ENCODE results near the gene ERBB4.

The ERBB4 gene

DNA sequence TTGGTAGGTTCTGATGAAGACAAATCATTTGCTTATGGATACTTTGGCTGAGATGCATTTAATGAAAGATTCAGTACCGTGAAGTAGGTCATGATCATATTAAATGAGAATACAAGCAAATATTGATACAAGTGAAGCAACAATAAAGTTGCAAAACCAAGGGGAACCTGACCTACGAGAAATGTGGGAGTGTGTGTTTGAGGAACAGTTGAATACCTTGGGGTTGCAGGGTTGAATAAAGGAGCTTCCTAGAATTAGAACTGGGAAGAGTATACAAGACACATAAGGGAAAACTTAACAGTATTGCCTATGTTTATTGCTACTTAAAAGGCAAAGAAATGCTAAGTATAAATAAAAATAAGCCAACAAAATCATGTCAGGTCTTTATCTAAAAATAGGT lies 702.9 kb downstream of the ERBB4 start:
- no peak for DNase-seq (ENCODE audit: low read depth in 2 of 2)

DNA sequence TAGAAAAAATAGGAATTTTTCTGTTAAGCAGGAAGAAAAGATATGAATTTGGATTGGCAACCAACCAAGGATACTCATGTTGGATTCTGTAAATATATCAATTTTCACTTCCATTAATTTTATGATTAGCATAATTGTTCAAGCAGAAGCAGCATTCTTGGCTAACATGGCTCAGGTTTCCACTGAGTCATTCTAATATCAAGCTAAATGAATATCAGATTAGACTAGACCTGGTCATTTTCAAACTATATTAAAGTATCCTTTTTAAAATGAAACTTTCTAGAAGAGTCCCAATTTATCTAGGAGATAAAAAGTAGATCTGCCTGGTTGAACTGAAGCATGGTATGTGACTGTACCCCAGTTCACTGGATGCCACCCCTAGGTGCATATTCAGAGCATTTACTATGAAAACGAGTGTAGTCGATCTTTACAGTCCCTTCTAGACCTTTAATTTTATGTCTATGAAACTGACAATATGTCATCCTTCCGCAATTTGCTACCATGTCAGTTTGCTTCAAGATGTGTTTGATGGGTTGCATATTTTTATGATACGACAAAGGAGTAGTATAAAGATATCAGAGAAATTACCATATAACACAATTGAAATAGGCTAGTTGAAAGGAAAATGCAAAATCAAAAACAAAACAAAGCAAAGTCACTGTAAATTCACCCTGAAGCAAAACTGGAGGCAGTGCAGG lies 704.9 kb downstream of the ERBB4 start:
- DNase-seq (ENCODE audit: low read depth in 2 of 2): no peak

DNA sequence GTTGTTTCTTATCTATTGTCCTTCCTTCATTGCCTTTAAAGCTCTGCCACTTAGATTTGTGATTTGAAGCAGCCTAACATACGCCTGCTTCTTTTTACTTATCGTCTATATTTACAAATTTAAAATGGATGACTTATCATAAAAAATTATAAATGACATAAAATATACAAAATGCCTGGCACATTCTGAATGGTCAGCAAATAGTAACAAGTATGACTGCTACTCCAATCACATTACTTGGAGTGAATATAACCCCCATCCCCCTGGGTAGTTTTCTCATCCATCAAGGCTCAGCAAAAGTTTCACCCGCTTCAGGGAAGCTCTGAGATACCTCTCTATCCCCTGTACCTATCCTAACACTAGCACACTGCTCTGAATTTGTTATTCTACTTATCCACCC lies 708.9 kb downstream of the ERBB4 start:
- no peak for DNase-seq (ENCODE audit: low read depth in 2 of 2)

DNA sequence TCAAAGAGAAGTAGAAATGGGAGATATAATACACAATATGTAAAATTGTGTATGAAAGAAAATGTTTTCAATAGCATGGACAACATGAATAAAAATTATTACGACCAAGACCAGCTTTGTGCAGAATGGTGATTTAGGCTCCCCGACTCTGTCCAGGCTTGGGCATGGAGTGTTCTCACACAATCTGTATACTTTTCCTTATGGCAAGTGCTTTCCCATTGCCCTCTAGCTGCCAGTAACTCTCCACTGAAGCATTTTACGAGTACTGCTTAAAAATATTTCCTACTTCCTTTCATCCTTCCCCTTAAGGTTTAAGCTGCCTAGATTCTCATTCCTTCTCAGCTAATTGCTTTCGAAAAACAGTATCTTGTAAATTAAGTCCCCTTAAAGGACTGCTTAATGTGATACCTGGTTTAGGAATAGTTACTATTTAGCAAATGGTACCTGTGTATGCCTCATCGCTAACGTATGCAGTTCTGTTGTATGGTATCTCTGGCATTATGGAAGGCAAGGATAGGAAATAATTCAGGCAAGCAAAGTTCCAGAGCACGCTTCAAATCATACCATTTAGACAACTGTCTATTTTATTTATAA lies 714.6 kb downstream of the ERBB4 start:
- DNase-seq (ENCODE audit: low read depth in 2 of 2): no peak

DNA sequence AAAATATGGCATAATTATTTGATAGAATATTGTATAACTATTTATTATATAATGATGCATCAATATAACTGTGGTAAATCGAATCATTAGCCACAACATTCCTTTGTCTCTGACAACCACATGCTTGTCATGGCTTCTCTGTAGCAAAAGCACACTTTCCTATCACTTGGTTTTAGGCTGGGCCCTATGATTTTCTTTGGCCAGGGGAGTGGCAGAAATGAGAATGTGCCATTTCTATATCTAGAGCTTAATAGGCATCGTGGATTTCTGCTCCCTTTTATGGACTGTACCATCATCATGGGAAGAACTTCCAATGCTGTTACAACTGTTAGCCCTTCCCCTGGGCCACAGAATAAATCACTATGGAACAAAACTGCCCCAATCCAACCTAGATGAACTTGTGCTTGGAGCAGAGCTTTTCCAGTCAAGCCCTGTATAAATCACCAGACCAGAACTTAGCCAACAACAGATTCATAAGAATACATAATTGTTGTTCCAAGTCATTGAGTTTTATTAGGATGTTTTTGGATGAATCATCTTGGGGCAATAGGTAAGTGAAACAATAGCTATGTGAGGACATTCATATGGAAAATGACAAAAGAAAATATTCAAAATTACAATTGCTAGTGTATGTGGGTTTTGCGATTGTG lies 715.8 kb downstream of the ERBB4 start:
- no peak for DNase-seq (ENCODE audit: low read depth in 2 of 2)

DNA sequence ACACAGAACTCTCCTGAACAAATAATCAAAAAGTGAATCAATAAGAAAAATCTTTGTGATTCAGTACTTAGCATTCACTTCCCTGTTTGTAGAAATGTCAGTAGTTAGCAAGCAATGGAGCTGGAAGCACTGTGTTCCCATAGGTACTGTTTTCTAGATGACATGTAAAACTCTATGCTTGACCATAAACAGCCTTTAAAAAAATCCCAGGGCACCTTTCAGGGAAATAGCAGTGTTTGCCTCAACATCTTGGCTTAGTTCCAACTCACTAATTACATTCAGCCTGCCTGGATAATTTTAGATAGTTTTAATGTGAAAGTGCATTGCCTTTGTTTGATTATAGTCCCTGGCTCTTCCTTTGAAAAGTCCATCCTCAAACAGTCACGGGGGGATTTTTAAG lies 721.8 kb downstream of the ERBB4 start:
- DNase-seq (ENCODE audit: low read depth in 2 of 2): no peak

DNA sequence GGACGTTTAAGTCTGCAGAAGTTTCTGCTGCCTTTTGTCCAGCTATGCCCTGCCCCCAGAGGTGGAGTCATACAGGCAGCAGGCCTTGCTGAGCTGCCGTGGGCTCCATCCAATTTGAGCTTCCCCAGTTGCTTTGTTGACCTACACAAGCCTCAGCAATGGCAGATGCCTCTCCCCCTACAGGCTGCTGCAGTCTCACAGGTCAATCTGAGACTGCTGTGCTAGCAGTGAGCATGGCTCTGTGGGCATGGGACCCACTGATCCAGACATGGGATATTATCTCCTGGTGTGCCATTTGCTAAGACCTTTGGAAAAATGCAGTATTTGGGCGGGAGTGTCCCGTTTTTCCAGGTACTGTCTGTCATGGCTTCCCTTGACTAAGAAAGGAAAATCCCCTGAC lies 726.0 kb downstream of the ERBB4 start:
- no peak for DNase-seq (ENCODE audit: low read depth in 2 of 2)

DNA sequence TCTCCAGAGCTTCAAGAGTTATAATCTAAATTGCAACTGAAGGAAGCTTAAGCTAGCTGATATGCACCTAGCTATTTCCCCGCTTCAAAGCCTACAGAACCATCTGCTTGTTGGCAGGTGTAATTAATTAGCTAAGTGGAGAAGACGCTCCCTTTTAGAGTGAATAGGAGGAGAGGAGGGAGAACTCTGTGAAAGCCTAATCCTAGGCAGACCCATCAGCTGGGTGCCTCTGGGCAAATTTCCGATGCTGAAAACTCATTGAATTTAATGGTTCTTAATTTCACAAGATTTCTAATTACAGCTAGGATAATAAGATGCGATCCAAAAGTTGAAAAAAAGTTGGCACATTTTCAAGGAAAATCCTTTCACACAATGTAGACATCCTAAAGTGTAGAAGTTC lies 735.9 kb downstream of the ERBB4 start:
- DNase-seq (ENCODE audit: low read depth in 2 of 2): no peak

DNA sequence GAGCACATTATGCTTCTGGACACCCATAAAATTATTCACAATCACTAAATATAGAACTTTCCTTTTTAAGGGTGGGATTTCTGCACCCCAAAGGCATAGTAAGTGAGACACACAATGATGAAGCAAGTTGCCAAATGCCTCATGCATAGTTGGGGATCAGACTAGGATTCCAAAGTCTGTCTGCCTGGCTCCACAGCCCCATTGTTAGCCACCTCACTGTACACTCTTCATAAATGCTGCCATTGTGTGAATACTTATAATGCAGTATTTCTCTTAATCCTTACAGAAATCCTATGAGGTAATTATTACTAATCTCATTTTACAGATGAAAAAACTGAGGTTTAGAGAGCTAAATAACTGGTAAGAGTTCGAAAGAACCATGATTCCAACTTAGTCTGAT lies 738.6 kb downstream of the ERBB4 start:
- no peak for DNase-seq (ENCODE audit: low read depth in 2 of 2)

DNA sequence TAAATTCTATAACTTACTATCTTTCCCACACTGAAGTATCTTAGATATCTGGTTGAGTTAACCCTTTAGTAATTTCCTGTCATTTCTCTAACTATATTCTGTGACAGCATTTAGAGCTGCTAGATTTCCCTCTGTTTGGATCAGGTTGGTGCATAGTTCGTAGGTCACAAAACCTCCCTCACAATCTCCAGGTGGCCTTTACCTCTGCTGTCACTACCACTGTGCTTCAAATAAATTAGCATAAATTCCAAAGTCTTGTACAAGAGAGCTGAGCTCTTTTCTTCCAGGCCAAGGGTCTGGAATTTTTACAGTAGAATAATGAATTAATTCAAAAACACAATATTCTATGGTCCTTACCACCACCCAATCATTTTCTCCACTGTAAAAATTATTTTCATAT lies 739.7 kb downstream of the ERBB4 start:
- DNase-seq (ENCODE audit: low read depth in 2 of 2): no peak

DNA sequence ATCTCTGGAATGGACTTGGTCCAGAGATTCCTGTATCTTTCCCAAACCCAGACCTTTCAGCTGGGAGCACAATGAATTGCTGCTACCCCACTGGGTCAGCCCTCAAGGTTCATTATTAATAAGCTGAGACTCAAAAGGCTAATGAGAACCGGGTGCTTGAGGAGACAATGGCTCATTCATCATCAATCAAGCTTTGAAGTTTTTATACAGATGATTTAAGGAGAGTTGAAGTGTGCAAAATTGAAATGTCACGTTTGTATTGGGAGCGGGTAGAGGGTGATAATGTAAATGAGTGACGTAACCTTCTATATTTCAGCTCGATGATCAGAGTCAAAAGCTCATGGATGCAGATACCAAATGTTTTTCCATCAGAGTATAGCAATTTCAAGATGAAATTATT lies 744.9 kb downstream of the ERBB4 start:
- DNase-seq (ENCODE audit: low read depth in 2 of 2): no peak

DNA sequence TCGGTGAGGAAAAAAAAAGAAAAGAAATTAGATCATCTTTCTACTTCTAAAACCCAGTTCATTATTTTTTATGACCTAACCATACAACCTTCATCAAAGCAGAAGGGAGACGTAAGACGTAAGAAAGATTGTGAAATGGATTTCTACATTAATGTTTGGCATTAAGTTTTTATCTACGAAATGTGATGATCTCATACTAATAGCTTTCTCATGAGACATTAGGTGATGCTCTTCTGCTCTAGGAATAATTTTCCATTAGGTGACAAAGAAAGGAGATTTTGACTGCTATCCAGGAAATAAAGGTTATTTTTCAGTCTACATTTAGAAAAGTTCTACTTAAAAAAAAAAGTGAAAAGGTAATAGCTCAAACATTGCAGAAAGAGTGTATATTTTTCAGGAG lies 748.6 kb downstream of the ERBB4 start:
- no peak for DNase-seq (ENCODE audit: low read depth in 2 of 2)

DNA sequence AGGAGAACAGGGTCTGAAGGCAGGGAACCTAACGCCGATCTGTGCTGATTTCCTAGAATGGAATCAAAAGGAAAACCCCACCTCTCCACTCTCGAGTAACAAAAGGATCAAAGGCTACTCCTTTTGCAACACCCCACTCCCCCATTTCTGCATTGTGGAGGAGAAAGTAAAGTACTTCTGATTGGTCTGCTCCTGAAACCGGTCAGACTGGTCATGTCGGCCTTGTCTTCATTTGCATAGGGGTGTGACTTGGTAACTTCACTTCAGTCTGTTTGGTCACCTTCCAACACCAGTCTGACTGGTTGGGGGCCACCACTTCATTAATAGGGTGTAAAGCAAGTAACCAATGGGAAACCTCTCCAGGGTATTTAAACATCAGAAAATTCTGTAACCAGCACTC lies 771.9 kb downstream of the ERBB4 start:
- no peak for DNase-seq (ENCODE audit: low read depth in 2 of 2)

DNA sequence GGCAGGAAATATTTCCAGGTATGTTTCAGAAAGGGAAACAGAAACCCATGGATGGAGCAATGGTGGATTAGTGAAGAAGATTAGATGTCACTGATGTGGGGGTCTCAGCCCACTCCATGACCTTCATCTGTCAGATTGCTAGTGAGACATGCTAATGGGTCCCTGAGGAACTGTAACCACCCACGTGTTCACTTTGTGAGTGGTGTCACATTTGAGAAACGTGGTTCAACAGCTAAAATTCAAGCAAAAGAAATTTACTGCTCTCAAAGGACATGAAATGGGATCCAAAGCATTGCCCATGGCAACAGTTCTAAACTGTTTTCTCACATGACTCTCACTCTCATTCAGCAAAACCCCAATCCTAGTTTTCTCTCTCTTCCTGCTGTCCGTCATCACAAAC lies 776.1 kb downstream of the ERBB4 start:
- DNase-seq (ENCODE audit: low read depth in 2 of 2): no peak

DNA sequence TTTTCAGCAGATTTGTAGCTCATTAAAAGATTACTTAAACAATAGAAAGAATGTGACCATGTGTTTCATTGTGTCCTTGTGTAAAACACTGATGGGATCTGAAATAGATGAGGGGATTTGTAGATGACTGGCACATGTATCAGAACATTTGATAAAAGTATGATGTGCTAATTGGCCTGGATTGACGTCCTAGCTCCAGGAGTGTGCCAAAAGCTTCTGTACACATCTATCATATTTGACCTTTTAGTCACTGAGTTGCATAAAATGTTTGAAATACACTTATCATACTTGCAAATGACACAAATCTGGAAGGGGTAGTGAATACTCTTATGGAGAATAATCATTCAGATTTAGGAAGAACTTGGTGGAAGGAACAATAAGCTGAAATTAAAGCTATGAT lies 778.5 kb downstream of the ERBB4 start:
- DNase-seq (ENCODE audit: low read depth in 2 of 2): no peak

DNA sequence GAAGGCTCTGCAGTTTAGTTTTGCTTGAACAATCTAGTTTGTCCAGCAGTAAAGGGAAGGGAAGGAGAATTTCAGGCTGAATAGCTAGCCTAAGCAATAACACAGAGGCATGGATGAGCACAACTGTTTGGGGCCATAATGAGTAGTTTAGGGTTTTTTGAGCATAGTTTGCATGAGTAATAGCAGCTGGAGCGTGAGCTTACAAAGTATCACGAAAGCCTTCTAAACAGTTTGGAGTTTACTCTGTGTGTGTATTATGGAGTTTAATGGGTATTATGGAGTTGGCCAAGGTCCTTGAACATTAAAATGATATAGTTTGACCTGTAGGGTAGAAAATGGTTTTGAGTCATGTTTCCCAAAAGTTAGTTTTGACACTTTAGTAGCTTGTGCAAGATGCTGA lies 782.3 kb downstream of the ERBB4 start:
- DNase-seq (ENCODE audit: low read depth in 2 of 2): no peak

DNA sequence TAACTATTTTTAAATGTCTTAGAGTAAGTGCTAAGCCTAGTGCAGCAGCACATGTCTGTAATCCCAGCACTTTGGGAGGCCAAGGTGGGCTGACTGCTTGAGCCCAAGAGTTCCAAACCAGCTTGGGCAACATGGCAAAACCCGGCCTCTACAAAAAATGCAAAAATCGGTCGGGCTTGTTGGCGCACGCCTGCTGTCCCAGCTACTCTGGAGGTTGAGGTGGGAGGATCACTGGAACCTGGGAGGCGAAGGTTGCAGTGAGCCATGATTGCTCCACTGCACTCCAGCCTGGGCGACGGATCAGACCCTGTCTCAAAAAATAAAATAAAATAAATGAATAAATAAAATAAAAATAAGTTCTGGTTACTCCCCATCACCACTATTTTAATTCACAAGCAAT lies 783.4 kb downstream of the ERBB4 start:
- DNase-seq (ENCODE audit: low read depth in 2 of 2): no peak

DNA sequence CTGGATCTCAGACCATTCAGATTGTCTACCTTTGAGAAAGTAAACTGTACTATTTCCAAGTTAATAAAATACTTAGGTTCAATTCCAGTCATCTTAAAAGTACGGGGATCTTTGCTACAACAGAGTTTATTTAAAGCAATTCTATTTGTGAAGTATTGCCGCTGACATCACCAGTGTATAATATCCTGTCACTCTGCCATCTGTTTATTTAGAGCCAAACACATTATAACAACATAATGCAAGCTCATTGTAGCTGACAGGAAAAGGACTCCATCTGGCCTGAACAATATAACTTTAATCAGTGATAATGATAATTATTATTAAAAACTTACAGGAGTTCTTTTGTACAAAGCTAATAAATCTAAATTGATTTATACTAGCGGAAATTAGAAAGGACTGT lies 786.8 kb downstream of the ERBB4 start:
- DNase-seq (ENCODE audit: low read depth in 2 of 2): no peak

DNA sequence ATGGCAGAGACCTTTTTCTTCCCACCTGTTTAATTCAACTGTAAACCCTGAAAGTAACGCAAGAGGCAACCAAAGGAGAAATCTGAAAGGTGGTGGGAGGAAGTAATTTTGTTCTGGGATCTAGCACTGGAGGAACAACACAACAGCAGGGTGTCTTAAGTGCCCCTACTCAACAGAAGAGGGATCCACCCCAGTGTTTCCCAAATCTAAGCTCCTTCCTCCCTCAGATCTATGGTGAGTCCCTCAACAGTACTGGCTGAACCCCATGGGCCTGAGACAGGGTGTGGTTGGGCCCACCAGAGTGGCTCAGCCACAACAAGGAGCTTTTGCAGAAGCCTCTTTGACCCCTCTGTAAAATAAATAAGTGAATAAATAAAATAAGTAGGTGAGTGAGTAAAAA lies 790.3 kb downstream of the ERBB4 start:
- no peak for DNase-seq (ENCODE audit: low read depth in 2 of 2)

DNA sequence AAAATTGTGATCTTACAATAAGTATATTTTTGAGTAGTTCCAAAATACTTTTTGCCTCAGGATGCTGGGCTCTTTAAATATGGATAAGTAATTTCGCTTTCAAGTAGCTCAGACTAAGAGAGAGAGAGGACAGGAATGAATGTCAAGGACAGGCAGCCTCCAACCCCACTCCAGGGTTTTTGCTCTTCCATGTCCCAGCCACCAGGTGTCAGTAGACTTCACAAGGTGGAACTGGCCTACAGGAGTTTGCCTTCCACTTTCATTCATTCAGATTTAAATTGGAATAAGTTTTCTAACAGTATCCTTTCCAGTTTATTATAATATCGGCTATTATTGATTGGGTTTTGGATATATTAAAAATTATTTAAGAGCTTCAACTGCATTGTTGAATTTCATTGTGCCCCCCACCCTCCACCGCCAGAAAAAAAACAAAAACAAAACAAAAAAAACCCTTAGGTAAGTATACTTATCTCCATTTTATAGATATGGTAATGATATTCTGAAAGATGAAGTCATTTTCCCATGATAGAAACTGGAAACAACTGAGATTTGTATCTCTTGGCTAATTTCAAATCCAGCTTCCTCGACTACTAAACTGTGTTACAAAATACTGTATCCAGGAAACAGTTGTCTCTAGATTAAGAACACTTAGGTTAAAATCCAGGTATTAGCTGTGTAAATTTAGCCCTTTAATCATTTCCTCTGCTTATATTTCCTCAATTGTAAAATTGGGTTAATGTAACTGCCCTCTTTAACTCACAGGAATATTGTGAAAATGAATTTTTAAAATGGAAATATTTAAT lies 793.1 kb downstream of the ERBB4 start:
- no peak for DNase-seq (ENCODE audit: low read depth in 2 of 2)

DNA sequence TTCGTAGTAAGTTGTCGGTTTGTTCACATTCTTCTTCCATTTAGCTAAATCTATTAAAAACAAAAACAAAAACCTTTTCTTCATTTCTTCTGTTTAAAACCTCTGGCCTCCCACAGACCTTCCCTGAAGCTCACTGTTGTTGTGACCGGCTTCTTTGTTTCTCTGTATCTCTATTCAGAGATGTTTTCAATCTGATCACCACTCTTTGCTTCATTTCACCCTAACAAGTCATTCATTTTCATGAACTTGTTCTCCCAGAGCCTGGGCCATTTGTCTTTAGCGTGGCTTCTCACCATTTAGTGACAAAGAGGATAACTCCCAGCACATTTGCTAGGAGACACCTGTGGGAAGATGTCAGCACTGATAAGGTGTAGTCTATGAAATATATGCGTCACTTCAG lies 794.2 kb downstream of the ERBB4 start:
- DNase-seq (ENCODE audit: low read depth in 2 of 2): no peak

DNA sequence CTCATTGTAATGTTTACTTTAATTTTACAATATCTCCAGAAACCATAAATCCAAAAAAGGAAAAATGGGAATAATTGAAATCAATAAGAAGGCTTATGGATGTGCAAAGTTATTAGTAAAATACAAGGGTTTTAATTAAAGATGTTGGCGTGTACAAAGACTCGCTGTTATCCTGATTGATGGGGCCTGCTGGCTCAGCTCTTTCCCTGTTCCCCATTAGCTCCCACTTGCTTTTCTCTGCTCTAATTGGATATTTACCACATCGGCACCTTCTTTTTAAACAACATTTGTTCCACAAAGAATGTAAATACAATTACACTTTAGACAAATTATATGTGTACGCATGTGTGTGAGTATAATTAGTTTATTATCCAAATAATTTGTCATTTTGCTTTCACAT lies 796.6 kb downstream of the ERBB4 start:
- DNase-seq (ENCODE audit: low read depth in 2 of 2): no peak

DNA sequence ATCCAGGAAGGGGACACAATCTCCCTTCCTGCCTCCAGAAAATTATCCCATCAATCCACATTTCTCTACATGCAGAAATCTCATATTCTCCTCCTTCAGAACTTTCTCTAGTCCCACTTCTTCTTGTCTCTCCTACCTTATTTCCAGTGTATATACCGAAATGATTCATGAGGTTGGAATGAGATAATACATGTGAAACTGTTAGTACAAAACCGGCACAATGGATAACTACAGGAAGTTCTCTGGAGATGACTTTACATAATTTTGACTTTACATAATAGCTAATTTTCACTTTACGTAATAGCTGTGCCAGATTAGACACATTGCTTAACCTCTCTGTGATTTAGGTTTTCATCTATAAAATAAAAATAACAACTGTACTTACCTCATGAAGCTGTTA lies 801.3 kb downstream of the ERBB4 start:
- DNase-seq (ENCODE audit: low read depth in 2 of 2): no peak
